ENCODE measurements around the gene COL19A1.

GRCh38 chr6:70215460-70216108 is 349.2 kb downstream of the COL19A1 start:
- TF ChIP-seq, protein P1, sequence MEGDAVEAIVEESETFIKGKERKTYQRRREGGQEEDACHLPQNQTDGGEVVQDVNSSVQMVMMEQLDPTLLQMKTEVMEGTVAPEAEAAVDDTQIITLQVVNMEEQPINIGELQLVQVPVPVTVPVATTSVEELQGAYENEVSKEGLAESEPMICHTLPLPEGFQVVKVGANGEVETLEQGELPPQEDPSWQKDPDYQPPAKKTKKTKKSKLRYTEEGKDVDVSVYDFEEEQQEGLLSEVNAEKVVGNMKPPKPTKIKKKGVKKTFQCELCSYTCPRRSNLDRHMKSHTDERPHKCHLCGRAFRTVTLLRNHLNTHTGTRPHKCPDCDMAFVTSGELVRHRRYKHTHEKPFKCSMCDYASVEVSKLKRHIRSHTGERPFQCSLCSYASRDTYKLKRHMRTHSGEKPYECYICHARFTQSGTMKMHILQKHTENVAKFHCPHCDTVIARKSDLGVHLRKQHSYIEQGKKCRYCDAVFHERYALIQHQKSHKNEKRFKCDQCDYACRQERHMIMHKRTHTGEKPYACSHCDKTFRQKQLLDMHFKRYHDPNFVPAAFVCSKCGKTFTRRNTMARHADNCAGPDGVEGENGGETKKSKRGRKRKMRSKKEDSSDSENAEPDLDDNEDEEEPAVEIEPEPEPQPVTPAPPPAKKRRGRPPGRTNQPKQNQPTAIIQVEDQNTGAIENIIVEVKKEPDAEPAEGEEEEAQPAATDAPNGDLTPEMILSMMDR (IDR thresholded peaks at IDR 0.05): no peak
- TF ChIP-seq POLR2A (IDR thresholded peaks at IDR 0.05) (no peak), POLR2AphosphoS5 (IDR thresholded peaks at IDR 0.05; ENCODE audit: insufficient read depth in 1 of 2, low read depth in 1 of 2) (no peak)

All from vagina (tissue), 2 donors.